Tibial artery (tissue), 4 donors: ENCODE data around the gene ALDH18A1.

ENCODE experiments used
- DNase-seq, 2 donors: peaks; one replicate each; pipeline ENCODE4 v3.0.0-alpha.2; 2019
- H3K27ac ChIP-seq, 2 donors: fragments of 200-600 bp; sonication (generic) in 1 of 2; 1 replicate in 1 of 2; 2 replicates in 1 of 2; pipeline ENCODE4 v1.5.1; 2018 to 2019; ENCODE audit warnings: mild to moderate bottlenecking in 1 of 2
- H3K27me3 ChIP-seq, 2 donors: fragments of 200-600 bp; sonication (generic) in 1 of 2; one replicate each; pipeline versions ENCODE4 v1.5.1 to v1.6.0; 2016 to 2019
- H3K36me3 ChIP-seq, 3 donors: fragments of 200-600 bp; sonication (generic) in 2 of 3; one replicate each; pipeline ENCODE4 v1.5.1; 2016 to 2019; ENCODE audit warnings: mild to moderate bottlenecking in 2 of 3
- H3K4me1 ChIP-seq, 4 donors: fragments of 200-600 bp; sonication (generic) in 2 of 4; 1 replicate in 3 of 4; 2 replicates in 1 of 4; pipeline ENCODE4 v1.5.1; 2016 to 2019
- H3K4me3 ChIP-seq, 2 donors: fragments of 200-600 bp; sonication (generic) in 1 of 2; 1 replicate in 1 of 2; 2 replicates in 1 of 2; pipeline ENCODE4 v1.5.1; 2018 to 2019; ENCODE audit warnings: mild to moderate bottlenecking in 2 of 2
- H3K9me3 ChIP-seq, 3 donors: fragments of 200-600 bp; sonication (generic) in 1 of 3; one replicate each; pipeline ENCODE4 v1.5.1; 2016 to 2019
- CTCF ChIP-seq, 2 experiments: fragments of 200-600 bp in 1 of 2; fragments of 450-650 bp in 1 of 2; IDR thresholded peaks; one replicate each; pipeline ENCODE4 v1.5.1; 2017 to 2019; ENCODE audit warnings: antibody characterized with exemption in 2 of 2, mild to moderate bottlenecking in 1 of 2, moderate library complexity in 1 of 2
- intact Hi-C: fragments of 100-400 bp; cut with DNase I; formaldehyde crosslinking; loops from one replicate; pipeline ENCODE4 v1.15.0; 2023; ENCODE audit warnings: low total_unique reads

ALDH18A1 gene

GRCh38 chr10:95657250-95657649 is 739 bp upstream of the ALDH18A1 start:
- intact Hi-C loops = no loop called here
- Histone ChIP-seq H3K9me3 (no peaks in the 10 kb centered on the region), H3K36me3 (peaks cover 7 to 10% (median 9%) of the 10 kb centered on the region in 3 donors), H3K27ac (peak overlapping the region in 1 of 2 donors; percentile 80), H3K4me1 (peaks cover 0 to 25% (median 7%) of the 10 kb centered on the region in 4 donors), H3K27me3 (no peaks in the 10 kb centered on the region), H3K4me3 (peak overlapping the region; percentile 88 to 92)
- no peak for DNase-seq
- TF ChIP-seq CTCF (IDR thresholded peaks at IDR 0.05) = no peak

- H3K4me1 ChIP-seq = peaks cover 0 to 25% (median 7%) of the 10 kb centered on the region in 4 donors
- H3K27me3 ChIP-seq = no peaks in the 10 kb centered on the region
- peak overlapping the region; percentile 64 to 80 for H3K27ac ChIP-seq
- H3K4me3 ChIP-seq = peak overlapping the region; percentile 88 to 92
- H3K36me3 ChIP-seq = peaks cover 21 to 24% (median 22%) of the 10 kb centered on the region in 3 donors
- no peak for TF ChIP-seq CTCF (IDR thresholded peaks at IDR 0.05)
- no peaks in the 10 kb centered on the region for H3K9me3 ChIP-seq
- intact Hi-C loops = no loop called here
- DNase-seq = peak in 1 of 2 donors; percentile 66
These were observed 780 bp downstream of the ALDH18A1 start for GRCh38 chr10:95655571-95656290.

- intact Hi-C loops = no loop called here
- Histone ChIP-seq H3K36me3 (peaks cover 22 to 30% (median 26%) of the 10 kb centered on the region in 3 donors), H3K27ac (no peak overlapping the region), H3K4me1 (peaks cover 0 to 25% (median 7%) of the 10 kb centered on the region in 4 donors), H3K9me3 (no peaks in the 10 kb centered on the region), H3K4me3 (no peak overlapping the region), H3K27me3 (no peaks in the 10 kb centered on the region)
- TF ChIP-seq CTCF (IDR thresholded peaks at IDR 0.05) = no peak
- no peak for DNase-seq
These were observed 2.6 kb downstream of the ALDH18A1 start for GRCh38 chr10:95653895-95654294.

- peaks cover 26 to 51% (median 30%) of the 10 kb centered on the region in 3 donors for H3K36me3 ChIP-seq
- TF ChIP-seq CTCF (IDR thresholded peaks at IDR 0.05) = no peak
- intact Hi-C loops = no loop called here
- no peak overlapping the region for H3K27ac ChIP-seq
- H3K4me1 ChIP-seq = peaks cover 0 to 18% (median 7%) of the 10 kb centered on the region in 4 donors
- no peak for DNase-seq
- H3K27me3 ChIP-seq = no peaks in the 10 kb centered on the region
- no peaks in the 10 kb centered on the region for H3K9me3 ChIP-seq
- no peak overlapping the region for H3K4me3 ChIP-seq
These were observed 5.0 kb downstream of the ALDH18A1 start for GRCh38 chr10:95651346-95652060.

- no peak for DNase-seq
- H3K36me3 ChIP-seq = peaks cover 26 to 64% (median 30%) of the 10 kb centered on the region in 3 donors
- no peak for TF ChIP-seq CTCF (IDR thresholded peaks at IDR 0.05)
- no peaks in the 10 kb centered on the region for H3K9me3 ChIP-seq
- H3K4me1 ChIP-seq = peaks cover 0 to 11% (median 4%) of the 10 kb centered on the region in 4 donors
- H3K4me3 ChIP-seq = no peak overlapping the region
- H3K27me3 ChIP-seq = no peaks in the 10 kb centered on the region
- intact Hi-C loops = no loop called here
- no peak overlapping the region for H3K27ac ChIP-seq
These were observed 6.3 kb downstream of the ALDH18A1 start for GRCh38 chr10:95650232-95650631.
